Body of pancreas (tissue), 4 donors: Measurements from ENCODE around the gene SSMEM1. TPM values are rescaled to one million over a fixed set of nuclear protein-coding genes. Genes with fewer than 3 reads are reported as not detected.
"Not testable (repeated sequence)": the region's sequence is repeated elsewhere in the genome, so short reads cannot be mapped to it uniquely, and the experiment has no call there.

Experiments
- ATAC-seq: fragments of 150-250 bp; one replicate; pipeline ENCODE4 v1.9.1; 2016
- DNase-seq, 4 donors: peaks; one replicate each; pipeline ENCODE4 v3.0.0-alpha.2; 2019
- H3K27ac ChIP-seq, 4 donors: fragments of 200-600 bp; sonication (generic); 1 replicate in 3 of 4; 2 replicates in 1 of 4; pipeline versions ENCODE4 v1.5.1 to v1.6.1; 2016 to 2019; ENCODE audit warnings: mild to moderate bottlenecking in 1 of 4, mixed read lengths in 1 of 4, moderate library complexity in 1 of 4
- H3K27me3 ChIP-seq, 2 donors: fragments of 200-600 bp; sonication (generic); one replicate each; pipeline ENCODE4 v1.6.0; 2016; ENCODE audit warnings: mild to moderate bottlenecking in 1 of 2
- H3K36me3 ChIP-seq, 2 donors: fragments of 200-600 bp; sonication (generic); replicated peaks in 1 of 2; 2 replicates each; pipeline ENCODE4 v1.5.1; 2016; ENCODE audit warnings: low read depth in 2 of 2; ENCODE audit not compliant: insufficient read depth in 1 of 2
- H3K4me1 ChIP-seq: fragments of 200-600 bp; sonication (generic); one replicate; pipeline ENCODE4 v1.6.0; 2016
- H3K4me3 ChIP-seq, 2 donors: fragments of 200-600 bp; sonication (generic); 1 replicate in 1 of 2; 2 replicates in 1 of 2; pipeline ENCODE4 v1.5.1; 2016 to 2019
- H3K9me3 ChIP-seq, 3 donors: fragments of 200-600 bp; sonication (generic); 1 replicate in 2 of 3; 2 replicates in 1 of 3; pipeline ENCODE4 v1.5.1; 2016
- CTCF ChIP-seq, 7 experiments: fragments of 450-650 bp in 4 of 7; fragments of 200-600 bp in 3 of 7; sonication (generic) in 3 of 7; IDR thresholded peaks; one replicate each; pipeline ENCODE4 v1.5.1; 2016 to 2019; ENCODE audit warnings: antibody characterized with exemption in 7 of 7
- POLR2A ChIP-seq, 3 donors: fragments of 450-650 bp; IDR thresholded peaks; one replicate each; pipeline ENCODE4 v1.6.1; 2016; ENCODE audit warnings: antibody characterized with exemption in 3 of 3, mild to moderate bottlenecking in 2 of 3
- WGBS, 2 donors: methylation state at CpG; one replicate each; pipeline ENCODE4 v1.1.5; 2017; 5-methylcytosine and 5-hydroxymethylcytosine counted together
- intact Hi-C: fragments of 100-400 bp; cut with DNase I; formaldehyde crosslinking; loops from one replicate; pipeline ENCODE4 v1.15.1; 2023
- total RNA-seq, 2 donors: library from RNA; depleted of rRNA; stranded (reverse); fragments of >200 nt; gene quantifications; one replicate each; pipeline ENCODE4 v1.1.0, GENCODE V29; 2016

Gene SSMEM1
- total RNA-seq, 2 donors from 2014 or later = not detected

GRCh38 chr7:130221746-130222145 is 14.1 kb downstream of the SSMEM1 start:
- Histone ChIP-seq H3K36me3 (no peaks in the 10 kb centered on the region), H3K9me3 (no peaks in the 10 kb centered on the region), H3K4me1 (no peaks in the 10 kb centered on the region), H3K27ac (no peak overlapping the region), H3K27me3 (no peaks in the 10 kb centered on the region), H3K4me3 (no peak overlapping the region)
- 94 to 98% methylated on average over 4 of the region's 4 CpGs for WGBS, 2 donors
- intact Hi-C loops = no loop called here
- TF ChIP-seq POLR2A (IDR thresholded peaks at IDR 0.05) (no peak), CTCF (IDR thresholded peaks at IDR 0.05) (no peak)
- DNase-seq (no peak), ATAC-seq (no peak)

- no peaks in the 10 kb centered on the region for H3K27me3 ChIP-seq
- intact Hi-C loops = no loop called here
- H3K4me1 ChIP-seq = peaks cover 4% of the 10 kb centered on the region
- TF ChIP-seq POLR2A (IDR thresholded peaks at IDR 0.05) = no peak
- no peak for TF ChIP-seq CTCF (IDR thresholded peaks at IDR 0.05)
- 54 to 85% methylated on average over 1 of the region's 1 CpG for WGBS, 2 donors
- no peak overlapping the region for H3K4me3 ChIP-seq
- DNase-seq (no peak), ATAC-seq (no peak)
- no peaks in the 10 kb centered on the region for H3K9me3 ChIP-seq
- no peak overlapping the region for H3K27ac ChIP-seq
- H3K36me3 ChIP-seq = no peaks in the 10 kb centered on the region
These were observed 16.0 kb downstream of the SSMEM1 start for GRCh38 chr7:130223646-130224045.

GRCh38 chr7:130224210-130224609 is 16.6 kb downstream of the SSMEM1 start:
- H3K27me3 ChIP-seq = no peaks in the 10 kb centered on the region
- H3K27ac ChIP-seq = no peak overlapping the region
- H3K4me1 ChIP-seq = peaks cover 4% of the 10 kb centered on the region
- intact Hi-C loops = no loop called here
- DNase-seq (no peak), ATAC-seq (no peak)
- TF ChIP-seq POLR2A (IDR thresholded peaks at IDR 0.05) (no peak), CTCF (IDR thresholded peaks at IDR 0.05) (no peak)
- 85 to 87% methylated on average over 5 of the region's 5 CpGs for WGBS, 2 donors
- no peaks in the 10 kb centered on the region for H3K9me3 ChIP-seq
- H3K4me3 ChIP-seq = no peak overlapping the region
- H3K36me3 ChIP-seq = no peaks in the 10 kb centered on the region

GRCh38 chr7:130224923-130225322 is 17.3 kb downstream of the SSMEM1 start:
- H3K36me3 ChIP-seq, ATAC-seq, H3K4me3 ChIP-seq, H3K4me1 ChIP-seq, H3K9me3 ChIP-seq, intact Hi-C loops, H3K27me3 ChIP-seq, DNase-seq, H3K27ac ChIP-seq: not testable (repeated sequence)
- 73 to 83% methylated on average over 3 of the region's 3 CpGs for WGBS, 2 donors

GRCh38 chr7:130226333-130226732 is 18.7 kb downstream of the SSMEM1 start:
- H3K36me3 ChIP-seq = no peaks in the 10 kb centered on the region
- WGBS, 2 donors = 91 to 100% methylated on average over 1 of the region's 1 CpG
- no peaks in the 10 kb centered on the region for H3K27me3 ChIP-seq
- TF ChIP-seq CTCF (IDR thresholded peaks at IDR 0.05) (no peak), POLR2A (IDR thresholded peaks at IDR 0.05) (no peak)
- no peak overlapping the region for H3K27ac ChIP-seq
- DNase-seq (no peak), ATAC-seq (no peak)
- H3K9me3 ChIP-seq = no peaks in the 10 kb centered on the region
- peaks cover 4% of the 10 kb centered on the region for H3K4me1 ChIP-seq
- H3K4me3 ChIP-seq = no peak overlapping the region
- intact Hi-C loops = no loop called here
